KBM-7 (cell line): ENCODE results near the gene ATCAY.
"Not testable (repeated sequence)": the region's sequence is repeated elsewhere in the genome, so short reads cannot be mapped to it uniquely, and the experiment has no call there.

Experiments used
- DNase-seq: peaks from one replicate; pipeline ENCODE4 v3.0.0-alpha.2; 2015
- in situ Hi-C: fragments of 300-500 bp; cut with MboI; formaldehyde crosslinking; loops from 2 replicates; pipeline ENCODE4 v1.14.3; 2020; ENCODE audit warnings: low sequenced_read_pairs, low pct_unique_long_range_greater_than_20kb, mixed read lengths

ATCAY gene

GRCh38 chr19:3893509-3894179 lies 13.2 kb downstream of the ATCAY start:
- in situ Hi-C loops, result no loop called here
- DNase-seq, result no peak

GRCh38 chr19:3894959-3895358 lies 14.5 kb downstream of the ATCAY start:
- DNase-seq, in situ Hi-C loops: not testable (repeated sequence)

GRCh38 chr19:3895788-3896187 lies 15.3 kb downstream of the ATCAY start:
- in situ Hi-C loops, result no loop called here
- no peak for DNase-seq

GRCh38 chr19:3897936-3898335 lies 17.5 kb downstream of the ATCAY start:
- in situ Hi-C loops, result no loop called here
- DNase-seq, result no peak

DNA sequence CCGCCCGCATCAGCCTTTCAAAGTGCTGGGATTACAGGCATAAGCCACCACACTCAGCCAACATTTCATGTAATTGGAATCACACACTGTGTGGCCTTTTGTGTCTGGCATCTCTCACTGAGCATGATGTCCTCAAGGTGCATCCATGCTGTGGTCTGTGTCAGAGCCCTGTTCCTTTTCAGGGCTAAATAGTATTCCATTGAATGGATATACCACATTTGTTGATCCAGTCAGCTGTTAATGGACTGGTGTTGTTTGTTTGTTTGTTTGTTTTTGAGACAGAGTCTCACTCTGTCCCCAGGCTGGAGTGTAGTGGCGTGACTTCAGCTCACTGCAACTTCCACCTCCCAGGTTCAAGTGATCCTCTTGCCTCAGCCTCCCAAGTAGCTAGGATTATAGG lies 17.9 kb downstream of the ATCAY start:
- DNase-seq, result no peak
- in situ Hi-C loops, result no loop called here

DNA sequence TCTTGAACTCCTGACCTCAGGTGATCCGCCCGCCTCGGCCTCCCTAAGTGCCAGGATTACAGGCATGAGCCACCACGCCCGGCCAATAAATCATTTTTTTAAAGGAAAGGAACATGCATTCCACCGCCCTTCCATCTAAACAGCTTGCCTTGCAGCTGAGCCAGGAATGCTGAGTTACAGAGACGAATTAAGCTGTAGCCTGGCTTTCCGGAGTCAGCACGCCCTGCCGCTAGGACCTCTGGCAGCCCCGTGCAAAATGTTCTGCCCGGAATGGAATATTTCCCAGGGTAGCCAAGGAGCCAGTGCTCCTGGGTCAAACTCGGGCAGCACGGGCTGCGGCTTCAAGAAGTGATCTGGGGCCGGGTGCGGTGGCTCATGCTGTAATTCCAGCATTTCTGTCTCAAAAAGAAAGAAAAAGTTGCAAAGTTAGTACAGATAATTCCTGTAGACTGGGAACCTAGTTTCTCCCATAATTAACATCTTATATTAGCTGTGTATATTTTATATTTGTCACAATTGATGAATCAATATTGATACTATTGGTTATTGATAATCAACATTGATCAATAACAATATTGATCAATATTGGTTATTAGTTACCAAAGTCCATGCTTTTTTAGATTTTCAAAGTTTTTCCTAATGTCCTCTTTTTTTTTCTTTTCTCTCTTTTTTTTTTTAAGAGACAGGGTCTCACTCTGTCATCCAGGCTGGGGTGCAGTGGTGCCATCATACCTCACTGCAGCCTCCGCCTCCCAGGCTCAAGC lies 19.2 kb downstream of the ATCAY start:
- in situ Hi-C loops, result no loop called here
- no peak for DNase-seq

DNA sequence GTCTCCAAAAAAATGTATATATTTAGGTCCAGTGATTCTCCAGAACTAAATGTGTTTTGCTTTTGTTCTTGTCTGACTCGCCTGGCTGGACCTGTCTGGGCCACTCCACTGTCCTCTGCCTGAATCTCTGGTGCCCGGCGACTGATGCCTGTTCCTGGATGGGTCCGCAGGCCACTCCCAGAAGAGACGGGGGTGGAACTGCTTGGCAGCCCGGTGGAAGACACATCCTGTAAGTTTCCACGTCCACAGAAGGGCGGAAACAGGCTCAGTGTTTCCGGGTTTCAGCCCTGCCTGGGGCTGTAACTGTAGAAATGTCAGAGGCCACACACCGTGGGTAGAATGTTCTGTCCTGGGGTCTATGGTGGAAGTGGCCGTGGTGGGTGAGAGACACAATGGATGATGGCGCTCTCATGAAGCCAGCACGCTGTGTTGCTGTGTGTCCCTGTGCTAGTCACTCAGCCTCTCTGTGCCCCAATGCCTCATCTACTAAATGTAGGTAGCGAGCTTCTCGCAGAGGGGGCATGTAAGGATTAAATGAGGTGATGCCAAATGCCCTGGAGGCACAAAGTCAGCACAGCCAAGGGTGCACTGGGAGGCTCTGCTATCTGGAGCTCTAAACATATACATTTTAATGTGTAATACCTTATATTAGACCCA lies 22.0 kb downstream of the ATCAY start:
- DNase-seq, result no peak
- in situ Hi-C loops, result no loop called here

DNA sequence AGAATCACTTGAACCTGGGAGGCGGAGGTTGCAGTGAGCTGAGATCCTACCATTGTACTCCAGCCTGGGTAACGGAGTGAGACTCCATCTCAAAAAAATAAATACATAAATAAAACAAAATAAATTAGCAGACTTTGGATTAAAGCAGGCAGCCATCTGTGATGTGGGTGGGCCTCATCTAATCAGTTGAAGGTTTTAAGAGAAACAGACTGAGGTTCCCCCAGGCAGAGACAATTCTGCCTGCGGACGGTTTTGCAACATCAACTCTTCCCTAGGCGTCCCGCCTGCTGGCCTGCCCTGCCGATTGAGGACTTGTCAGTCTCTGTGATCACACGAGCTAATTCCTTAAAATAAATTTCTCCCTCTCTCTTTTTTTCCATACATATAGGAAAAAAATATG lies 23.7 kb downstream of the ATCAY start:
- in situ Hi-C loops, result no loop called here
- no peak for DNase-seq

- DNase-seq, result no peak
- in situ Hi-C loops, result no loop called here
Measured at GRCh38 chr19:3907626-3908265, 27.3 kb downstream of the ATCAY start.

GRCh38 chr19:3908266-3909054 lies 28.0 kb downstream of the ATCAY start:
- in situ Hi-C loops, result no loop called here
- DNase-seq, result no peak

DNA sequence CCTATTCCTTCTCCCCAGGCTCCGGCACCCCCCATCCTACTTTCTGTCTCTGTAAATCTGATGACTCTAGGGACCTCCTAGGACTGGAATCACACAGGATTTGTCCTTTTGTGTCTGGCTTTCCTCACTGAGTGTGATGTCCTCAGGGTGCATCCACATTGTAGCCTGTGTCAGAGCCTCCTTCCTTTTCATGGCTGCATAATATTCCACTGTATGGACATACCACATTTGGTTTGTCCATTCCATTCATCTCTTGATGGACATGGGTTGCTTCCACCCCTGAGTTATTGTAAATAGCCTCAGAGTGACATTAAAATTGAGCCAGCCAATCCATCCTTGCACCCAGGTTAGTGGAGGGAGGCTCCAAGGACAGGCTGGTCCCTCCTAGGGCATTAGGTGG lies 29.6 kb downstream of the ATCAY start:
- in situ Hi-C loops, result no loop called here
- no peak for DNase-seq

GRCh38 chr19:3914199-3914598 lies 33.7 kb downstream of the ATCAY start:
- in situ Hi-C loops, result no loop called here

GRCh38 chr19:3916033-3916432 lies 35.5 kb downstream of the ATCAY start:
- DNase-seq, result no peak
- in situ Hi-C loops, result no loop called here

More at GRCh38 chr19:3914199-3914598, 33.7 kb downstream of the ATCAY start:
- no peak for DNase-seq

DNA sequence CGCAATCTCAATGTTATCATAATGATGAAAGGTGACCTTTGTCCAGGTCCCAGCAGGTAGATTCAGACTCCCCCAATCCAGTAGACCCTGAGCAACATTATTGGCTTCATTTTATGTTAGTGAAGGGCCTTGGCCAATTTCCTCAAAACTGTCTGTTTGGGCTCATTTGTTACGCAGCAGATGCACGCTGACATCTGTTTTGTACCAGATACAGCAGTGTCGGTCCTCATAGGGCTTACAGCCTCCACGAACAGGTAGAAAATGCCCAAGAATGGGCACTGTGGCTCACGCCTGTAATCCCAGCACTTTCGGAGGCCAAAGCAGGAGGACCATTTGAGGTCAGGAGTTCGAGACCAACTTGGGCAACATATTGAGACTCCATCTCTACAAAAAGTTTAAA lies 39.3 kb downstream of the ATCAY start:
- no peak for DNase-seq
- in situ Hi-C loops, result no loop called here

GRCh38 chr19:3923096-3923758 lies 42.7 kb downstream of the ATCAY start:
- in situ Hi-C loops, result no loop called here
- DNase-seq, result no peak

DNA sequence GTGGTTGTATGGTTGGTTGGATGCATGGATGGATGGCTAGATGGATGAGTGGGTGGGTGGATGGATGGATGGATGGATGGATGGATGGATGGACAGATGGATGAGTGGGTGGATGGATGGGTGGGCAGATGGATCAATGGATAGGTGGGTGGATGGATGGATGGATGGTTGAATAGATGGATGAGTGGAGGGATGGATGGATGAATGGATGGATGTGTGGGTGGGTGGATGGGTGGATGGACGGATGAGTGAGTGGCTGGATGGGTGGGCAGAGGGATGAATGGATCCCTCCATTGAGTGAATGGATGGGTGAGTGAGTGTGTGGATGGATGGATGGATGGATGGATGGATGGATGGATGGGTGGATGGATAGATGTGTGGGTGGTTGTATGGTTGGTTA lies 43.4 kb downstream of the ATCAY start:
- in situ Hi-C loops, result no loop called here
- DNase-seq, result no peak

- in situ Hi-C loops, result no loop called here
- DNase-seq, result no peak
Measured at GRCh38 chr19:3931041-3931440, 50.6 kb downstream of the ATCAY start.

- DNase-seq, result no peak
- in situ Hi-C loops, result no loop called here
Measured at GRCh38 chr19:3932931-3933810, 52.7 kb downstream of the ATCAY start, which contains the start of gene NMRK2. TSS of gene NMRK2 (plus strand) at chr19:3933069. CDS start at chr19:3933672, 603 bp downstream.
